H9 (cell line): ENCODE measurements around the gene NT5C3A. TPM values are rescaled to one million over a fixed set of nuclear protein-coding genes. Genes with fewer than 3 reads are reported as not detected.

Experiments
- DNase-seq: peaks from one replicate; pipeline ENCODE4 v3.0.0-alpha.2; 2017
- H2AFZ ChIP-seq: one replicate; pipeline ENCODE4 v1.6.1; 2013; ENCODE audit warnings: mild to moderate bottlenecking, low read length, control low read depth, moderate library complexity
- H2AK5ac ChIP-seq: 2 replicates; pipeline ENCODE4 v1.6.1; 2013; ENCODE audit warnings: low read length, control low read depth, mixed read lengths; ENCODE audit not compliant: insufficient read length
- H2BK120ac ChIP-seq: one replicate; pipeline ENCODE4 v1.6.1; 2013; ENCODE audit warnings: low read depth, mild to moderate bottlenecking, low read length, control low read depth, inconsistent platforms; ENCODE audit not compliant: poor library complexity, severe bottlenecking
- H2BK12ac ChIP-seq: 2 replicates; pipeline ENCODE4 v1.6.1; 2013; ENCODE audit warnings: low read length, control low read depth, mixed read lengths, low read depth; ENCODE audit not compliant: insufficient read length
- H2BK15ac ChIP-seq: 2 replicates; pipeline ENCODE4 v1.6.1; 2013; ENCODE audit warnings: low read depth, low read length, control low read depth
- H2BK20ac ChIP-seq: one replicate; pipeline ENCODE4 v1.6.1; 2013; ENCODE audit warnings: low read depth, mild to moderate bottlenecking, low read length, control low read depth, inconsistent platforms; ENCODE audit not compliant: poor library complexity, severe bottlenecking
- H2BK5ac ChIP-seq: 2 replicates; pipeline ENCODE4 v1.6.1; 2013; ENCODE audit warnings: low read length, control low read depth, mixed read lengths; ENCODE audit not compliant: insufficient read length
- H3K14ac ChIP-seq: 2 replicates; pipeline ENCODE4 v1.6.1; 2013; ENCODE audit warnings: low read length, control low read depth; ENCODE audit not compliant: insufficient read depth
- H3K18ac ChIP-seq: 2 replicates; pipeline ENCODE4 v1.6.1; 2013; ENCODE audit warnings: low read depth, mild to moderate bottlenecking, mixed read lengths, low read length, control low read depth; ENCODE audit not compliant: insufficient read length
- H3K23ac ChIP-seq: 2 replicates; pipeline ENCODE4 v1.6.1; 2013; ENCODE audit warnings: low read length, control low read depth, mixed read lengths, low read depth; ENCODE audit not compliant: insufficient read length
- H3K23me2 ChIP-seq: 2 replicates; pipeline ENCODE4 v1.6.1; 2013; ENCODE audit warnings: low read depth, mild to moderate bottlenecking, mixed read lengths, low read length, control low read depth; ENCODE audit not compliant: insufficient read length, poor library complexity, severe bottlenecking
- H3K27ac ChIP-seq: 2 replicates; pipeline ENCODE4 v1.5.1; 2013; ENCODE audit warnings: low read length, control low read depth, mixed read lengths, low read depth; ENCODE audit not compliant: insufficient read length
- H3K27me3 ChIP-seq: 2 replicates; pipeline ENCODE4 v1.6.1; 2013; ENCODE audit warnings: low read length, control low read depth, inconsistent platforms; ENCODE audit not compliant: insufficient read depth
- H3K4ac ChIP-seq: 2 replicates; pipeline ENCODE4 v1.6.1; 2013; ENCODE audit warnings: low read depth, mild to moderate bottlenecking, control low read depth, inconsistent platforms, low read length, moderate library complexity
- H3K4me1 ChIP-seq: 2 replicates; pipeline ENCODE4 v1.6.1; 2013; ENCODE audit warnings: low read length, control low read depth, inconsistent platforms; ENCODE audit not compliant: insufficient read depth
- H3K4me2 ChIP-seq: 2 replicates; pipeline ENCODE4 v1.6.1; 2013; ENCODE audit warnings: low read length, control low read depth, mixed read lengths; ENCODE audit not compliant: insufficient read length, insufficient read depth
- H3K56ac ChIP-seq: 2 replicates; pipeline ENCODE4 v1.6.1; 2013; ENCODE audit warnings: low read depth, mild to moderate bottlenecking, mixed read lengths, low read length, control low read depth; ENCODE audit not compliant: insufficient read length
- H3K79me1 ChIP-seq: 2 replicates; pipeline ENCODE4 v1.6.1; 2013; ENCODE audit warnings: low read depth, mild to moderate bottlenecking, moderate library complexity, low read length, control low read depth, inconsistent platforms; ENCODE audit not compliant: insufficient read depth, poor library complexity, severe bottlenecking
- H3K79me2 ChIP-seq: 2 replicates; pipeline ENCODE4 v1.6.1; 2013; ENCODE audit warnings: low read length, control low read depth, inconsistent platforms; ENCODE audit not compliant: insufficient read depth
- H3K9ac ChIP-seq: 2 replicates; pipeline ENCODE4 v1.6.1; 2013; ENCODE audit warnings: low read length, control low read depth, mixed read lengths; ENCODE audit not compliant: insufficient read length; ENCODE audit errors: extremely low read depth
- H3K9me3 ChIP-seq: one replicate; pipeline ENCODE4 v1.6.1; 2013; ENCODE audit warnings: low read depth, low read length, inconsistent platforms; ENCODE audit not compliant: control insufficient read depth
- H3T11ph ChIP-seq: one replicate; pipeline ENCODE4 v1.6.1; 2013; ENCODE audit warnings: mild to moderate bottlenecking, low read length, control low read depth, inconsistent platforms
- H4K20me1 ChIP-seq: one replicate; pipeline ENCODE4 v1.6.1; 2013; ENCODE audit not compliant: control insufficient read depth, insufficient read length, insufficient read depth
- H4K5ac ChIP-seq: 2 replicates; pipeline ENCODE4 v1.6.1; 2013; ENCODE audit warnings: low read depth, mild to moderate bottlenecking, mixed read lengths, low read length, control low read depth; ENCODE audit not compliant: insufficient read length
- H4K8ac ChIP-seq: replicated peaks from 2 replicates; pipeline ENCODE4 v1.6.1; 2013; ENCODE audit warnings: low read length, control low read depth, mixed read lengths, low read depth; ENCODE audit not compliant: insufficient read length
- H4K91ac ChIP-seq: 2 replicates; pipeline ENCODE4 v1.6.1; 2013; ENCODE audit warnings: low read depth, mild to moderate bottlenecking, moderate library complexity, mixed read lengths, low read length, control low read depth; ENCODE audit not compliant: insufficient read length
- H3K27ac Mint-ChIP-seq, 3 experiments: 2 replicates in 2 of 3; 3 replicates in 1 of 3; pipeline ENCODE4 v1.8.0; 2020 to 2021; ENCODE audit warnings: mixed read lengths in 3 of 3, mild to moderate bottlenecking in 1 of 3, moderate library complexity in 1 of 3
- H3K27me3 Mint-ChIP-seq: 2 replicates; pipeline ENCODE4 v1.8.0; 2021; ENCODE audit warnings: low read depth, mild to moderate bottlenecking, moderate library complexity, mixed read lengths
- H3K36me3 Mint-ChIP-seq, 3 experiments: 2 replicates in 2 of 3; 3 replicates in 1 of 3; pipeline ENCODE4 v1.8.0; 2020 to 2021; ENCODE audit warnings: low read depth in 3 of 3, mixed read lengths in 3 of 3; ENCODE audit not compliant: insufficient read depth in 1 of 3
- H3K4me1 Mint-ChIP-seq, 2 experiments: 2 replicates each; pipeline ENCODE4 v1.8.0; 2020; ENCODE audit warnings: mixed read lengths in 2 of 2
- H3K4me3 Mint-ChIP-seq, 2 experiments: 2 replicates in 1 of 2; 3 replicates in 1 of 2; pipeline ENCODE4 v1.8.0; 2020 to 2021; ENCODE audit warnings: mild to moderate bottlenecking in 2 of 2, mixed read lengths in 2 of 2, moderate library complexity in 1 of 2
- H3K9me3 Mint-ChIP-seq, 2 experiments: 2 replicates in 1 of 2; 3 replicates in 1 of 2; pipeline ENCODE4 v1.8.0; 2020; ENCODE audit warnings: mild to moderate bottlenecking in 2 of 2, mixed read lengths in 2 of 2, moderate library complexity in 1 of 2
- WGBS: extraction: QIAGEN DNeasy Blood & Tissue Kit; methylation state at CpG from one replicate; pipeline ENCODE4 v1.1.7; 2013; ENCODE audit warnings: missing lambda C conversion rate, low lambda C conversion rate, mixed read lengths; ENCODE audit not compliant: insufficient read length; ENCODE audit errors: extremely low coverage; 5-methylcytosine and 5-hydroxymethylcytosine counted together
- total RNA-seq: library from RNA; stranded (reverse); gene quantifications from 2 replicates; pipeline ENCODE4 v1.2.1, GENCODE V29; 2021
- TF ChIP-seq, protein P1 (sequence below): fragments of 200-600 bp; sonication (generic); conservative IDR thresholded peaks from 3 replicates; pipeline ENCODE4 v1.8.0; 2021; ENCODE audit warnings: antibody characterized with exemption, mild to moderate bottlenecking

NT5C3A gene
- total RNA-seq, 1 experiment from 2014 or later = 22.1 TPM

DNA sequence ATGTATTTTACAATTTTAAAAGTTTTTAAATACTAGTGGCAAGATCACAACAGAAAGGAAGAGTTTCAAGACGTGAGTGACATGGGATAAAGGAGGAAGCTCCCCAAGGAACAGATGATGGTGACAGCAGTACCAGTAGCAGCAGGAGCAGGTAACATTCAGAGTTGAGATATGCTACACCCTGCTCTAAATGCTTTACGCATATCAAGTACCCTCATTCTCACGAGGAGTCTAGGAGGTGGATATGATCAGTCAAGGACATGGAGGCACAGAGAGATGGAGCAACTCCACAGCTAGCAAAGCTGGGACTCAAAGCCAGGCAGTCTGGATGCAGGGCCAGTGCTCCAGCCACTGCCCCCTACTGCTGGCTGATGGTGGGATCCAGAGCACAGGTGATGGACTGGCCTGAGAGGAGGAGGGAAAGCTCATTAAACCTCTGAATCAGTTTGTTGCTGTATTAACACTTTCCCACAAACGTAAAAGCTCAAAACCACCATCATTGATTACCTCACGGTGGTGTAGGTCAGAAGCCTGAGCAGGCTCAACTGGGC is 29.1 kb upstream of the NT5C3A start:
- Histone ChIP-seq H2BK12ac (no peak overlapping the region), H2BK15ac (no peak overlapping the region), H4K5ac (no peak overlapping the region), H3K79me1 (no peaks in the 10 kb centered on the region), H3K23ac (no peak overlapping the region), H3K27ac (no peak overlapping the region), H3K4me1 (no peaks in the 10 kb centered on the region), H3K14ac (no peak overlapping the region), H3T11ph (no peak overlapping the region), H2BK120ac (no peak overlapping the region), H2BK5ac (no peak overlapping the region), H3K79me2 (no peaks in the 10 kb centered on the region), H2AFZ (no peak overlapping the region), H2AK5ac (no peak overlapping the region), H3K4ac (no peak overlapping the region), H2BK20ac (no peak overlapping the region), H4K8ac (no peak overlapping the region), H3K18ac (no peak overlapping the region), H3K9ac (no peak overlapping the region), H3K27me3 (no peaks in the 10 kb centered on the region), H4K91ac (no peak overlapping the region), H3K23me2 (no peaks in the 10 kb centered on the region), H3K4me2 (no peak overlapping the region), H3K9me3 (no peaks in the 10 kb centered on the region), H4K20me1 (no peaks in the 10 kb centered on the region), H3K56ac (no peak overlapping the region)
- no CpG with 5 or more reads among the region's 5 CpGs for WGBS
- Mint-ChIP-seq H3K4me1 (no peaks in the 10 kb centered on the region), H3K36me3 (peaks cover 10 to 27% (median 23%) of the 10 kb centered on the region in 3 experiments; a peak in 6 of 7 replicates), H3K9me3 (no peaks in the 10 kb centered on the region), H3K27me3 (no peaks in the 10 kb centered on the region), H3K27ac (no peak overlapping the region), H3K4me3 (no peak overlapping the region)
- TF ChIP-seq, protein P1, sequence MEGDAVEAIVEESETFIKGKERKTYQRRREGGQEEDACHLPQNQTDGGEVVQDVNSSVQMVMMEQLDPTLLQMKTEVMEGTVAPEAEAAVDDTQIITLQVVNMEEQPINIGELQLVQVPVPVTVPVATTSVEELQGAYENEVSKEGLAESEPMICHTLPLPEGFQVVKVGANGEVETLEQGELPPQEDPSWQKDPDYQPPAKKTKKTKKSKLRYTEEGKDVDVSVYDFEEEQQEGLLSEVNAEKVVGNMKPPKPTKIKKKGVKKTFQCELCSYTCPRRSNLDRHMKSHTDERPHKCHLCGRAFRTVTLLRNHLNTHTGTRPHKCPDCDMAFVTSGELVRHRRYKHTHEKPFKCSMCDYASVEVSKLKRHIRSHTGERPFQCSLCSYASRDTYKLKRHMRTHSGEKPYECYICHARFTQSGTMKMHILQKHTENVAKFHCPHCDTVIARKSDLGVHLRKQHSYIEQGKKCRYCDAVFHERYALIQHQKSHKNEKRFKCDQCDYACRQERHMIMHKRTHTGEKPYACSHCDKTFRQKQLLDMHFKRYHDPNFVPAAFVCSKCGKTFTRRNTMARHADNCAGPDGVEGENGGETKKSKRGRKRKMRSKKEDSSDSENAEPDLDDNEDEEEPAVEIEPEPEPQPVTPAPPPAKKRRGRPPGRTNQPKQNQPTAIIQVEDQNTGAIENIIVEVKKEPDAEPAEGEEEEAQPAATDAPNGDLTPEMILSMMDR = peak; percentile 53
- DNase-seq = no peak
